ENCODE data around the gene SRGAP1. TPM values are rescaled to one million over a fixed set of nuclear protein-coding genes. Genes with fewer than 3 reads are reported as not detected.

The SRGAP1 gene
- total RNA-seq, 1 experiment from 2014 or later: 26.8 TPM

GRCh38 chr12:63885401-63885800 is 40.9 kb downstream of the SRGAP1 start:
- ChIA-PET CTCF (no interaction called here), POLR2A (no interaction called here)
- ATAC-seq: no peak
- TF ChIP-seq REST (IDR thresholded peaks at IDR 0.05; ENCODE audit: insufficient read depth in 1 of 2, low read depth in 2 of 2, low read length in 1 of 2) (no peak), SIN3A (IDR thresholded peaks at IDR 0.05; ENCODE audit: borderline replicate concordance, insufficient read depth, low read depth, low read length) (no peak), POLR2AphosphoS5 (IDR thresholded peaks at IDR 0.05; ENCODE audit: low read depth, low read length) (no peak), TCF7L2 (IDR thresholded peaks at IDR 0.05; ENCODE audit: low read depth, low read length) (no peak), CTCF (IDR thresholded peaks at IDR 0.05) (no peak)
- DNase-seq (ENCODE audit: low read depth, low spot score): no peak
- BruUV-seq (replicated peaks): no TSS peak
- intact Hi-C loops (cut with micrococcal nuclease; ENCODE audit: unreplicated experiment): no loop called here
- Histone ChIP-seq H3K4me3 (ENCODE audit: low read depth in 2 of 2, low read length in 2 of 2) (no peak overlapping the region), H3K27ac (ENCODE audit: low read length) (peak overlapping the region; percentile 25; the same call in 1 of the 2 replicates), H3K27me3 (ENCODE audit: control insufficient read depth, insufficient read depth, low read length) (no peaks in the 10 kb centered on the region), H3K4me1 (ENCODE audit: control insufficient read depth, insufficient read depth, low read length) (peaks cover 30% of the 10 kb centered on the region), H3K36me3 (ENCODE audit: control insufficient read depth, insufficient read depth, low read length) (no peaks in the 10 kb centered on the region), H3K9me3 (ENCODE audit: control insufficient read depth, insufficient read depth, low read depth, low read length) (no peaks in the 10 kb centered on the region)
- in situ Hi-C loops (cut with HindIII; ENCODE audit: low pct_unique_long_range_greater_than_20kb, low sequenced_read_pairs): no loop called here

- peak overlapping the region; percentile 39; the same call in 1 of the 2 replicates for H3K27ac ChIP-seq (ENCODE audit: low read length)
- POLR2A ChIA-PET: no interaction called here
- BruUV-seq (replicated peaks): no TSS peak
- CTCF ChIA-PET: no interaction called here
- H3K4me1 ChIP-seq (ENCODE audit: control insufficient read depth, insufficient read depth, low read length): peaks cover 35% of the 10 kb centered on the region
- DNase-seq (ENCODE audit: low read depth, low spot score) (no peak), ATAC-seq (peak; percentile 49; the same call in 1 of the 2 replicates)
- H3K36me3 ChIP-seq (ENCODE audit: control insufficient read depth, insufficient read depth, low read length): no peaks in the 10 kb centered on the region
- no peak overlapping the region for H3K4me3 ChIP-seq (ENCODE audit: low read depth in 2 of 2, low read length in 2 of 2)
- no peaks in the 10 kb centered on the region for H3K27me3 ChIP-seq (ENCODE audit: control insufficient read depth, insufficient read depth, low read length)
- TF ChIP-seq CTCF (IDR thresholded peaks at IDR 0.05): no peak
- TF ChIP-seq SIN3A (IDR thresholded peaks at IDR 0.05; ENCODE audit: borderline replicate concordance, insufficient read depth, low read depth, low read length): no peak
- TF ChIP-seq REST (IDR thresholded peaks at IDR 0.05; ENCODE audit: insufficient read depth in 1 of 2, low read depth in 2 of 2, low read length in 1 of 2): no peak
- no peak for TF ChIP-seq POLR2AphosphoS5 (IDR thresholded peaks at IDR 0.05; ENCODE audit: low read depth, low read length)
- no peak for TF ChIP-seq TCF7L2 (IDR thresholded peaks at IDR 0.05; ENCODE audit: low read depth, low read length)
- in situ Hi-C loops (cut with HindIII; ENCODE audit: low pct_unique_long_range_greater_than_20kb, low sequenced_read_pairs): no loop called here
- no peaks in the 10 kb centered on the region for H3K9me3 ChIP-seq (ENCODE audit: control insufficient read depth, insufficient read depth, low read depth, low read length)
- intact Hi-C loops (cut with micrococcal nuclease; ENCODE audit: unreplicated experiment): no loop called here
Measured at GRCh38 chr12:63888908-63889635, 44.6 kb downstream of the SRGAP1 start.
